Subcutaneous adipose tissue (tissue), 4 donors: ENCODE data around the gene REPS2. TPM values are rescaled to one million over a fixed set of nuclear protein-coding genes. Genes with fewer than 3 reads are reported as not detected.

ENCODE experiments used
- total RNA-seq, 4 donors: library from RNA; depleted of rRNA; stranded (reverse); fragments of >200 nt; gene quantifications; one replicate each; pipeline ENCODE4 v1.1.0, GENCODE V29; 2016
- TF ChIP-seq, protein P1 (sequence below): fragments of 450-650 bp; IDR thresholded peaks from one replicate; pipeline ENCODE4 v1.5.1; 2016; ENCODE audit warnings: low read depth, mild to moderate bottlenecking, control low read depth, antibody characterized with exemption, moderate library complexity

The REPS2 gene
- total RNA-seq, 4 donors from 2014 or later = 3.3 to 10.3 (median 5.3) TPM

DNA sequence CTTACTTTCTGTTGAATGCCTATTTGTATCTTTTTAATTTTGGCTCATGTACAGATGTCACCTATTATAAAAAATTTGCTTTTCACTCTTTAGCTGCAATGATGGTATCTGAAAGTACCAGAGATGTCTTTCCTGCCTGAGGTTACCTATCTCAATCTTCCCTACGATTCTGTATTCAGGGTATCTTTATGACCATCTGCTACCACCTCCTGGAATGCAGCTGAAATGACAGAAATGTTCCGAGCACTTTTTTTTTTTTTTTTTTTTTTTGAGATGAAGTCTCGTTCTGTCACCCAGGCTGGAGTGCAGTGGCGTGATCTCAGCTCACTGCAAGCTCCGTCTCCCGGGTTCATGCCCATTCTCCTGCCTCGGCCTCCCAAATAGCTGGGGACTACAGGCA is 136.4 kb downstream of the REPS2 start:
- TF ChIP-seq, protein P1, sequence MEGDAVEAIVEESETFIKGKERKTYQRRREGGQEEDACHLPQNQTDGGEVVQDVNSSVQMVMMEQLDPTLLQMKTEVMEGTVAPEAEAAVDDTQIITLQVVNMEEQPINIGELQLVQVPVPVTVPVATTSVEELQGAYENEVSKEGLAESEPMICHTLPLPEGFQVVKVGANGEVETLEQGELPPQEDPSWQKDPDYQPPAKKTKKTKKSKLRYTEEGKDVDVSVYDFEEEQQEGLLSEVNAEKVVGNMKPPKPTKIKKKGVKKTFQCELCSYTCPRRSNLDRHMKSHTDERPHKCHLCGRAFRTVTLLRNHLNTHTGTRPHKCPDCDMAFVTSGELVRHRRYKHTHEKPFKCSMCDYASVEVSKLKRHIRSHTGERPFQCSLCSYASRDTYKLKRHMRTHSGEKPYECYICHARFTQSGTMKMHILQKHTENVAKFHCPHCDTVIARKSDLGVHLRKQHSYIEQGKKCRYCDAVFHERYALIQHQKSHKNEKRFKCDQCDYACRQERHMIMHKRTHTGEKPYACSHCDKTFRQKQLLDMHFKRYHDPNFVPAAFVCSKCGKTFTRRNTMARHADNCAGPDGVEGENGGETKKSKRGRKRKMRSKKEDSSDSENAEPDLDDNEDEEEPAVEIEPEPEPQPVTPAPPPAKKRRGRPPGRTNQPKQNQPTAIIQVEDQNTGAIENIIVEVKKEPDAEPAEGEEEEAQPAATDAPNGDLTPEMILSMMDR = no peak

DNA sequence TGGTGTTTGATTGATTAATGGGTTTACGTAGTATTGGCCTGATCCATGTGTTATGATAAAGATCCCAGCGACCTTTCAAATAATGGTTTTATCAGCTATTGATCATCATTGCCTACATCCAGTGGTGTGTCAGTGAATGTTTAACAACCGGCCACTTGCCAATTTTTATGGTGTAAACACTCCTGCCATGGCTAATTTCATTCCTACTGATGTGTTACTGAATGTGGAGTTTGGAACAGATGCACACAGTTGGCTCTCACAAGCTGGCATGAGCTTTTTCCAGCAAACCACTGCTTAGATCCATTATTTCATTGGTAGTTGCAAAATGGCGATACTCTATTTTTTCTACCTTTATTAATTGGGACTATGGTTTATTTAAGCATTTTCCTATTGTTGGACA is 139.9 kb downstream of the REPS2 start:
- TF ChIP-seq, protein P1 = no peak

DNA sequence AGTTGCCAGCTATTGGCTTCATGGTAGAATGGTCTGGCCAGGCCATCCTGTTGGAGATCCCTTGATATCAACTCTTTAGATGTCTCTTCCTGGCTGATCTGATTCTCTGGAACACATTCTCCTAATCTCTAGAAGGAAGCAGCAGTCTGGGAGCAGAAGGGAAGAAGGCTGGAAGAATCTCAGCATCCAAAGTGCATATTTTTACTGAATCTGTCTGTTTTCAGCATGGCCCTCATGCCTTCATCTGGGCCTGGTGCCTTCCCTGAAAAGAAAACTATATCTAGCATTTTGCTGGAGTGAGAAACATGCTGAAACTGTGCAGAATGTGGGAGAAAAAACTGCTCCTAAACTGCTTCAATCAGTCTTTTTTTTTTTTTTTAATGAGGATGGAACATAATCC is 148.7 kb downstream of the REPS2 start:
- TF ChIP-seq, protein P1 = no peak

DNA sequence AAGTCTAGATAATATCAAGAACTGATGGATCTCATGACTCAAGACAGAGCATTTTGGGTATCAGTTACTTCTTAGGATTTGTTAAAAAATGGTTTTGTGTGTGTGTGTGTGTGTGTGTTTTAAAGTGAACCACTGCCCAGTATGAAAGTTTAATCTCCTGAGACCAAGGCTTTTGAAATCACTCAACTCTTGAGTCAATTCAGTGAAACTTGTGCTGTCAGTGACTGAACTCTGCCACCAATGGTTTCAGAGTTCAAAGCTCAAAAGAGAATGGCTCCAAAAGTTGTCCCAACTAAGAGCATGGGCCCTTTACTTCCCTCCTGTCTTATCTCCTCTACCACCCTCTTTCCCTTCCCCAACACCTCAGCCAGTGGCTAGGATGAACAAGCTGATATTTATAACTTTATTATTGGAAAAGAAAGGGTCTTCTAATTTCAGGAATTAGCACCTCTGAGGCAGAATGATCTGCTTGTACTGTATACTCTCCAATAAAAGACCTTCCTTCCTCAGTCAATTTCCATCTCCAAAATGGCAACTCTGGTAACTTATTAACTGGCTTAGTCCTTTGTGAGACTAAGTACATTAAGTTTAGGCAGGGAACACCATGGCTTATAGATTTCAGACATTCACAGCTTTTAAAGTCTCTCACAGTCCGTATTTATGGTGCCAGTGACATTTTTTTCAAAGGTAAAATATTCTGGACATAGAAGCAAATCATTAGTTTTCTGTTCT is 152.2 kb downstream of the REPS2 start:
- TF ChIP-seq, protein P1 = no peak

DNA sequence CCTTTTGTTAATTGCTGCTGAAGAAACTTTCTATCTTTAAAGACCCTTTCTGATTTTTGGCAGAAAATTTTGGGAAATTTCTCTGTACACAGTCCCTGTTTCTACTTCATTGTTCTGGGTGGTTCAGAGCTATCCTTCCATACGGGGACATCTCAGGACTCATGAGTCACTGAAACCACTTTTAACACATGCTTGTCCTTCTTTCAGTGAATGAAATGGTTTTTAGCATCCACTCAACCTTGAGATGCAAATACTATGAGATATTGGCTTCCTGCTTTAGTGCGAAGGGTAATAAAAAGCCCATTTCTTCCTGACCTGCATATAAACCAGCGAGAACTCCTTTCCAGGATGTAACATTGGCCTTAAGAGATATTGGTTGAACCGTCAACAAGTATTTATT is 158.0 kb downstream of the REPS2 start:
- TF ChIP-seq, protein P1 = no peak

DNA sequence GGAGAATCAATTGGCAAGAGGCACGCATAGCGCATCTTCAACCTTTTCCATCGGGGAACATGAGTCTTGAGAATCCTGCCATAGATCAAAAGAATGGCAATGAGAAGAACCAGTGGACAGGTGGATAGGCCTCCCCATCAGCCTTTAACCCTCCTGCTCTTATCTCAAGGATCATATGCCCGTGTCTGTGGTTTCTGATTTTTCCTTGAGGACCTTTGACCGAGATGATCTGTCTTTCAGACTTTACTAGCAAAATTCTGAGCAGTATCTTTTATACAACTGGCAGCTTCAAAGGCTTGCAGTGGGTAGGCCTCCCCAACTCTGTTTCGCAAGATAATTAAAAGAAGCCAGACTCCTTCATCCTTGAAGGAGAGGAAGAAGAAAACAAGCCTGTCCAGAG is 174.4 kb downstream of the REPS2 start:
- TF ChIP-seq, protein P1 = no peak

DNA sequence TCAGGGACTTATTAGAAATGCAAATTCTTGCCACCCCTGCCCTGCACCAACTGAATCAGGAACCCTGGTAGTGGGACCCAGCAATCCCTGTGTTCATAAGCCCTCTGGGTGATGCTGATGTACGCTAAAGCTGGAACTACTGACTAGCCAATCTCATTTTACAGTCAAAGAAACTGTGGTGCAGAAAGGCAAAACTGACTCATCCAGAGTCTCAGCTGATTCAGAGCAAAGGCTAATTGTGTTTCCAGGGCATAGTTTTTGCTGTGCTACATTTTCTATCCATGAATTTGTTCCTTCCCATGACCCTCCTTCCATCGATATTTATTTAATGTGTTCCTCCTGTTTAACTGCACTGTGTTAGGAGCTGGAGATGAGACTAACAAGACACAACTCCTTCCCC is 207.5 kb downstream of the REPS2 start:
- TF ChIP-seq, protein P1 = no peak
